Measurements from ENCODE around the gene TNFRSF19.

TNFRSF19 gene

DNA sequence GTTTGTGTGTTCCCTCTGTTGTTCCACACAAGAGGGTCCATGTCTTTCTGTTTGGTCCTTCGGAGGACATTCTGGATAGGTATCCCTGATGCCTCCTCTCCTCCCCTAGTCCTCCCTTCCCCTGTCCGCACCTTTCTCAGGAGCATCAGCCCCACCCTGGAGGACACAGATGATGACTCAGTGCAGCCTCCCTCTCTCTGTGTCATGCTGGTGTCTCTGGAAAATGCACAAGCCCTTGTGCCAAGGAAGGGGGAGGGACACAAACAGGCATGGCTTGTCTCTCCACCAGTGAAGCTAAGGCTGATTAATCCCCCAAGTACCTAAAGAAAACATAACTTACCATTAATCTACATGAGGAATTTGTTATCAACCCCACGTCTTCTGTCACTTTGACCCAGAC, 16.2 kb upstream of the TNFRSF19 start:
- H3K27ac ChIP-seq (ENCODE audit: low read length), result no peak overlapping the region
- no peaks in the 10 kb centered on the region for H3K4me1 ChIP-seq (ENCODE audit: low read length)
- H3K79me2 ChIP-seq (ENCODE audit: low read length), result no peaks in the 10 kb centered on the region
- TF ChIP-seq EZH2phosphoT487 (IDR thresholded peaks at IDR 0.05; ENCODE audit: low read length) (no peak), EZH2 (optimal IDR thresholded peaks at IDR 0.05; ENCODE audit: low read depth, low read length) (no peak)
- TF ChIP-seq, protein P1, sequence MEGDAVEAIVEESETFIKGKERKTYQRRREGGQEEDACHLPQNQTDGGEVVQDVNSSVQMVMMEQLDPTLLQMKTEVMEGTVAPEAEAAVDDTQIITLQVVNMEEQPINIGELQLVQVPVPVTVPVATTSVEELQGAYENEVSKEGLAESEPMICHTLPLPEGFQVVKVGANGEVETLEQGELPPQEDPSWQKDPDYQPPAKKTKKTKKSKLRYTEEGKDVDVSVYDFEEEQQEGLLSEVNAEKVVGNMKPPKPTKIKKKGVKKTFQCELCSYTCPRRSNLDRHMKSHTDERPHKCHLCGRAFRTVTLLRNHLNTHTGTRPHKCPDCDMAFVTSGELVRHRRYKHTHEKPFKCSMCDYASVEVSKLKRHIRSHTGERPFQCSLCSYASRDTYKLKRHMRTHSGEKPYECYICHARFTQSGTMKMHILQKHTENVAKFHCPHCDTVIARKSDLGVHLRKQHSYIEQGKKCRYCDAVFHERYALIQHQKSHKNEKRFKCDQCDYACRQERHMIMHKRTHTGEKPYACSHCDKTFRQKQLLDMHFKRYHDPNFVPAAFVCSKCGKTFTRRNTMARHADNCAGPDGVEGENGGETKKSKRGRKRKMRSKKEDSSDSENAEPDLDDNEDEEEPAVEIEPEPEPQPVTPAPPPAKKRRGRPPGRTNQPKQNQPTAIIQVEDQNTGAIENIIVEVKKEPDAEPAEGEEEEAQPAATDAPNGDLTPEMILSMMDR (IDR thresholded peaks at IDR 0.05; ENCODE audit: low read length), result no peak
- no peaks in the 10 kb centered on the region for H4K20me1 ChIP-seq (ENCODE audit: insufficient read depth, low read length)
- no peaks in the 10 kb centered on the region for H3K27me3 ChIP-seq (replicated peaks; ENCODE audit: insufficient read depth, low read length)
- H3K9me3 ChIP-seq (replicated peaks; ENCODE audit: insufficient read depth, low read length), result no peaks in the 10 kb centered on the region
- no peak overlapping the region for H3K4me3 ChIP-seq (ENCODE audit: low read length)
- no peak overlapping the region for H2AFZ ChIP-seq (ENCODE audit: low read length)
- no peak overlapping the region for H3K9ac ChIP-seq (ENCODE audit: low read length)
- no peaks in the 10 kb centered on the region for H3F3A ChIP-seq (ENCODE audit: insufficient read depth, low read length)
- H3K9me2 ChIP-seq (replicated peaks; ENCODE audit: insufficient read depth, low read length), result no peaks in the 10 kb centered on the region
- no peak overlapping the region for H3K4me2 ChIP-seq (ENCODE audit: low read depth, low read length)
- H3K36me3 ChIP-seq (replicated peaks; ENCODE audit: insufficient read depth, low read length), result no peaks in the 10 kb centered on the region
- DNase-seq, result no peak

DNA sequence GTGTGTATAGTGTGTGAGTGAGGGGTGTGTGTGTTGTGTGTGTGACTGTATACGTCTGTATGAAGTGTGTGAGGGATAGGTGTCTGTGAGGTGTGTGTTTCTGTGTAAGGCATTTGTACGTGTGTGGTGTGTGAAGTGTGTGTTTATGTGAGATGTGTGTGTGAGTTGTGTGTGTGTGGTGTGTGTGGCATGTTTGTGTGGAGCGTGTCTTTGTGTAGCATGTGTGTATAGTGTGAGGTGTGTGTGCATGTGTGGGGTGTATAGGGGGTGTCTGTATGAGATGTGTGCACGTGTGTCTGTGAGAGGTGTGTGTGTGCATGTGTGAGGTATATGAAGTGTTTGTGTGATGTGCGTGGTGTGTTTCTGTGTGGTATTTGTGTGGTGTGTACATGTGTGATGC, 13.2 kb upstream of the TNFRSF19 start:
- Histone ChIP-seq H3K36me3 (replicated peaks; ENCODE audit: insufficient read depth, low read length) (no peaks in the 10 kb centered on the region), H3K27me3 (replicated peaks; ENCODE audit: insufficient read depth, low read length) (no peaks in the 10 kb centered on the region), H3K9me3 (replicated peaks; ENCODE audit: insufficient read depth, low read length) (no peaks in the 10 kb centered on the region), H3K4me2 (ENCODE audit: low read depth, low read length) (no peak overlapping the region), H3K79me2 (ENCODE audit: low read length) (no peaks in the 10 kb centered on the region), H3K9me2 (replicated peaks; ENCODE audit: insufficient read depth, low read length) (no peaks in the 10 kb centered on the region), H3K27ac (ENCODE audit: low read length) (no peak overlapping the region), H3F3A (ENCODE audit: insufficient read depth, low read length) (no peaks in the 10 kb centered on the region), H3K9ac (ENCODE audit: low read length) (no peak overlapping the region), H3K4me3 (ENCODE audit: low read length) (no peak overlapping the region), H3K4me1 (ENCODE audit: low read length) (no peaks in the 10 kb centered on the region), H4K20me1 (ENCODE audit: insufficient read depth, low read length) (no peaks in the 10 kb centered on the region), H2AFZ (ENCODE audit: low read length) (no peak overlapping the region)
- no peak for DNase-seq
- no peak for TF ChIP-seq EZH2phosphoT487 (IDR thresholded peaks at IDR 0.05; ENCODE audit: low read length)
- TF ChIP-seq EZH2 (optimal IDR thresholded peaks at IDR 0.05; ENCODE audit: low read depth, low read length), result no peak
- TF ChIP-seq, protein P1 (IDR thresholded peaks at IDR 0.05; ENCODE audit: low read length), result no peak

DNA sequence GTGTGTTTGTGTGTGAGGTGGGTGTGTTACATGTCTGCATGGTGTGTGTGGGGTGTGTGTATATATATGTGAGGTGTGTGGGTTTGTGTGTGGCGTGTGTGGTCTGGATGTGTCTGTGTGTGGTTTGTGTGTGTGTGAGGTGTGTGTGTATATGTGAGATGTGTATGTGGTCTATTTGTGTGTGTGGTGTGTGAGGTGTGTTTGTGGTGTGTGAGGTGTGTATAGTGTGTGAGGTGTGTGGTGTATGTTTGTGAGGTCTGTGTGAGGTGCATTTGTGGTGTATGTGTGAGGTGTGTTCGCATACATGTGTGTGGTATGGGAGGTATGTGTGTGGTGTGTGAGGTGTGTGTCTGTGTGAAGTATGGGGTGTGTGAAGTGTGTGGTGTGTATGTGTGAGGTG, 12.5 kb upstream of the TNFRSF19 start:
- no peaks in the 10 kb centered on the region for H4K20me1 ChIP-seq (ENCODE audit: insufficient read depth, low read length)
- no peaks in the 10 kb centered on the region for H3K4me1 ChIP-seq (ENCODE audit: low read length)
- no peak overlapping the region for H2AFZ ChIP-seq (ENCODE audit: low read length)
- no peak for DNase-seq
- H3K79me2 ChIP-seq (ENCODE audit: low read length), result no peaks in the 10 kb centered on the region
- H3K9me3 ChIP-seq (replicated peaks; ENCODE audit: insufficient read depth, low read length), result no peaks in the 10 kb centered on the region
- H3K27ac ChIP-seq (ENCODE audit: low read length), result no peak overlapping the region
- no peaks in the 10 kb centered on the region for H3F3A ChIP-seq (ENCODE audit: insufficient read depth, low read length)
- no peak overlapping the region for H3K4me2 ChIP-seq (ENCODE audit: low read depth, low read length)
- no peaks in the 10 kb centered on the region for H3K36me3 ChIP-seq (replicated peaks; ENCODE audit: insufficient read depth, low read length)
- H3K9ac ChIP-seq (ENCODE audit: low read length), result no peak overlapping the region
- TF ChIP-seq EZH2 (optimal IDR thresholded peaks at IDR 0.05; ENCODE audit: low read depth, low read length), result no peak
- TF ChIP-seq EZH2phosphoT487 (IDR thresholded peaks at IDR 0.05; ENCODE audit: low read length), result no peak
- TF ChIP-seq, protein P1 (IDR thresholded peaks at IDR 0.05; ENCODE audit: low read length), result no peak
- H3K27me3 ChIP-seq (replicated peaks; ENCODE audit: insufficient read depth, low read length), result no peaks in the 10 kb centered on the region
- no peaks in the 10 kb centered on the region for H3K9me2 ChIP-seq (replicated peaks; ENCODE audit: insufficient read depth, low read length)
- H3K4me3 ChIP-seq (ENCODE audit: low read length), result no peak overlapping the region

Measured in MM.1S (cell line).